Liver (tissue), 9 donors: Measurements from ENCODE around the gene LEAP2. TPM values are rescaled to one million over a fixed set of nuclear protein-coding genes. Genes with fewer than 3 reads are reported as not detected.

Experiments used
- DNase-seq: peaks from one replicate; pipeline ENCODE4 v3.0.0-alpha.2; 2017; ENCODE audit warnings: low spot score
- H3K27ac ChIP-seq, 2 donors: one replicate each; pipeline ENCODE4 v1.7.0; 2013; ENCODE audit warnings: inconsistent platforms in 2 of 2, low read length in 2 of 2, control low read depth in 1 of 2, low read depth in 1 of 2, mild to moderate bottlenecking in 1 of 2
- H3K27me3 ChIP-seq, 4 donors: one replicate each; pipeline versions ENCODE4 v1.6.1 to v1.7.0; 2013; ENCODE audit warnings: low read length in 3 of 4, inconsistent platforms in 1 of 4, mild to moderate bottlenecking in 1 of 4, moderate library complexity in 1 of 4; ENCODE audit not compliant: control insufficient read depth in 4 of 4, insufficient read depth in 4 of 4
- H3K36me3 ChIP-seq, 4 donors: one replicate each; pipeline versions ENCODE4 v1.6.1 to v1.7.0; 2013; ENCODE audit warnings: low read length in 3 of 4, mild to moderate bottlenecking in 3 of 4, low read depth in 1 of 4, moderate library complexity in 1 of 4; ENCODE audit not compliant: control insufficient read depth in 4 of 4, insufficient read depth in 3 of 4
- H3K4me1 ChIP-seq, 4 donors: one replicate each; pipeline versions ENCODE4 v1.6.1 to v1.7.0; 2013; ENCODE audit warnings: low read length in 3 of 4, mild to moderate bottlenecking in 3 of 4, moderate library complexity in 1 of 4; ENCODE audit not compliant: control insufficient read depth in 4 of 4, insufficient read depth in 4 of 4
- H3K4me3 ChIP-seq, 3 donors: one replicate each; pipeline versions ENCODE4 v1.6.1 to v1.7.0; 2013; ENCODE audit warnings: low read length in 3 of 3, control low read depth in 1 of 3, low read depth in 1 of 3, mild to moderate bottlenecking in 1 of 3
- H3K9ac ChIP-seq, 2 donors: one replicate each; pipeline ENCODE4 v1.7.0; 2013; ENCODE audit warnings: low read length in 2 of 2, mild to moderate bottlenecking in 2 of 2, moderate library complexity in 2 of 2, control low read depth in 1 of 2, low read depth in 1 of 2
- H3K9me3 ChIP-seq, 4 donors: one replicate each; pipeline versions ENCODE4 v1.6.1 to v1.7.0; 2013; ENCODE audit warnings: low read length in 3 of 4; ENCODE audit not compliant: control insufficient read depth in 4 of 4
- EGR1 ChIP-seq, 2 donors: IDR thresholded peaks; 2 replicates each; pipeline ENCODE4 v1.6.1; 2016 to 2018; ENCODE audit warnings: antibody characterized with exemption in 2 of 2, low read depth in 2 of 2
- FOXA1 ChIP-seq: IDR thresholded peaks from 2 replicates; pipeline ENCODE4 v1.6.1; 2016; ENCODE audit warnings: antibody characterized with exemption
- FOXA2 ChIP-seq: IDR thresholded peaks from 2 replicates; pipeline ENCODE4 v1.6.1; 2016; ENCODE audit warnings: antibody characterized with exemption
- GABPA ChIP-seq, 2 donors: IDR thresholded peaks in 1 of 2; conservative IDR thresholded peaks in 1 of 2; 2 replicates each; pipeline ENCODE4 v1.6.1; 2016; ENCODE audit warnings: antibody characterized with exemption in 2 of 2, mild to moderate bottlenecking in 1 of 2, moderate library complexity in 1 of 2
- HNF4A ChIP-seq, 2 donors: conservative IDR thresholded peaks; 2 replicates each; pipeline ENCODE4 v1.6.1; 2016; ENCODE audit warnings: antibody characterized with exemption in 2 of 2, mild to moderate bottlenecking in 2 of 2
- HNF4G ChIP-seq: IDR thresholded peaks from 2 replicates; pipeline ENCODE4 v1.6.1; 2016; ENCODE audit warnings: antibody characterized with exemption
- JUND ChIP-seq, 2 donors: IDR thresholded peaks; 2 replicates each; pipeline ENCODE4 v1.6.1; 2016; ENCODE audit warnings: antibody characterized with exemption in 2 of 2
- NR2F2 ChIP-seq: IDR thresholded peaks from 2 replicates; pipeline ENCODE4 v1.6.1; 2016; ENCODE audit warnings: antibody characterized with exemption
- RAD21 ChIP-seq, 2 donors: IDR thresholded peaks; 2 replicates each; pipeline ENCODE4 v1.6.1; 2016; ENCODE audit warnings: antibody characterized with exemption in 2 of 2, mild to moderate bottlenecking in 2 of 2
- RXRA ChIP-seq, 2 donors: IDR thresholded peaks; 2 replicates each; pipeline ENCODE4 v1.6.1; 2017 to 2018; ENCODE audit warnings: antibody characterized with exemption in 2 of 2, mild to moderate bottlenecking in 1 of 2
- SP1 ChIP-seq: IDR thresholded peaks from 2 replicates; pipeline ENCODE4 v1.6.1; 2018; ENCODE audit warnings: antibody characterized with exemption, mild to moderate bottlenecking
- TAF1 ChIP-seq: conservative IDR thresholded peaks from 2 replicates; pipeline ENCODE4 v1.6.1; 2016; ENCODE audit warnings: antibody characterized with exemption, mild to moderate bottlenecking
- YY1 ChIP-seq: IDR thresholded peaks from 2 replicates; pipeline ENCODE4 v1.6.1; 2016; ENCODE audit warnings: antibody characterized with exemption, mild to moderate bottlenecking
- WGBS: extraction: QIAGEN DNeasy Blood & Tissue Kit; methylation state at CpG from one replicate; pipeline ENCODE4 v1.1.7; 2013; 5-methylcytosine and 5-hydroxymethylcytosine counted together
- polyA plus RNA-seq, 2 donors: library from polyadenylated mRNA; stranded (reverse) in 1 of 2; unstranded in 1 of 2; fragments of 200-250 nt in 1 of 2; fragments of >200 nt in 1 of 2; fragmentation: Nextera tagmentation in 1 of 2; extraction: Ambion mirVana in 1 of 2; gene quantifications; one replicate each; pipeline versions ENCODE4 v1.2.1 to v1.2.3, GENCODE V29; 2013 to 2015
- total RNA-seq, 2 donors: library from RNA; depleted of rRNA; stranded (reverse); fragments of >200 nt; gene quantifications; one replicate each; pipeline ENCODE4 v1.2.3, GENCODE V29; 2014
- TF ChIP-seq, protein P1 (sequence below): IDR thresholded peaks from 2 replicates; pipeline ENCODE4 v1.6.1; 2016; ENCODE audit warnings: antibody characterized with exemption, mild to moderate bottlenecking
- TF ChIP-seq, protein P2 (sequence below): IDR thresholded peaks from 2 replicates; pipeline ENCODE4 v1.6.1; 2016; ENCODE audit warnings: antibody characterized with exemption
- TF ChIP-seq, protein P3 (sequence below): IDR thresholded peaks from 2 replicates; pipeline ENCODE4 v1.6.1; 2016; ENCODE audit warnings: antibody characterized with exemption
- TF ChIP-seq, protein P4 (sequence below): fragments of 150-350 bp; IDR thresholded peaks from 2 replicates; pipeline ENCODE4 v1.5.1; 2017; ENCODE audit warnings: improper control_type of control experiment, low read depth, low read length; ENCODE audit not compliant: missing input control
- TF ChIP-seq, protein P5 (sequence below): IDR thresholded peaks from 2 replicates; pipeline ENCODE4 v1.6.1; 2016; ENCODE audit warnings: antibody characterized with exemption
- donor health status: healthy.
- donor health status: healthy.
- donor health status: healthy.
- donor health status: healthy.
- donor health status: healthy.

Gene LEAP2
- total and polyA plus RNA-seq, 4 donors = 12.0 to 736 (median 62.4) TPM

DNA sequence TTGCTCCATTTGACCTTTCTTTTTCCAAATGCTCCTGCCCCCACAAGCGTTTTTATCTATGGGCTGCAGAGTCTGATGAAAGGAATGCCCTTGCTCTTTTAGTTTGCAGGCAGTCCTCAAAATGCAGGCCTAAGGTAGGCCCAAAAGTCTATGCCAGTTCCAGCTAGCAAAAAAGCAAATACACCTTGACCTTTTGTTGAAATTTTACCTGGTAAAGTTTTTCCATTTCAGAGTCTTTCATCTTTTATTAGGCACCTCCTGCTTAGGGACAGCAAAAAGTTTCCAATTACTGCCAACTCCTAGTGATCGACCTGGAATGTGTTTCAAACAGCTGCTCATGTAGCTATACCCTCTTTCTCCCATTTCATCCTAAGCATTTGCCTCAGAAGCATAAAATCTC lies 2.7 kb upstream of the LEAP2 start:
- WGBS = 44% methylated on average over 2 of the region's 2 CpGs
- Histone ChIP-seq H3K9ac (peak overlapping the region in 1 of 2 donors; percentile 59), H3K36me3 (peaks cover 4 to 23% (median 11%) of the 10 kb centered on the region in 4 donors), H3K9me3 (no peaks in the 10 kb centered on the region), H3K27me3 (no peaks in the 10 kb centered on the region), H3K4me1 (peaks cover 15 to 55% (median 35%) of the 10 kb centered on the region in 4 donors), H3K27ac (peak overlapping the region; percentile 87 to 97), H3K4me3 (no peak overlapping the region)
- no peak for DNase-seq
- TF ChIP-seq, protein P1, sequence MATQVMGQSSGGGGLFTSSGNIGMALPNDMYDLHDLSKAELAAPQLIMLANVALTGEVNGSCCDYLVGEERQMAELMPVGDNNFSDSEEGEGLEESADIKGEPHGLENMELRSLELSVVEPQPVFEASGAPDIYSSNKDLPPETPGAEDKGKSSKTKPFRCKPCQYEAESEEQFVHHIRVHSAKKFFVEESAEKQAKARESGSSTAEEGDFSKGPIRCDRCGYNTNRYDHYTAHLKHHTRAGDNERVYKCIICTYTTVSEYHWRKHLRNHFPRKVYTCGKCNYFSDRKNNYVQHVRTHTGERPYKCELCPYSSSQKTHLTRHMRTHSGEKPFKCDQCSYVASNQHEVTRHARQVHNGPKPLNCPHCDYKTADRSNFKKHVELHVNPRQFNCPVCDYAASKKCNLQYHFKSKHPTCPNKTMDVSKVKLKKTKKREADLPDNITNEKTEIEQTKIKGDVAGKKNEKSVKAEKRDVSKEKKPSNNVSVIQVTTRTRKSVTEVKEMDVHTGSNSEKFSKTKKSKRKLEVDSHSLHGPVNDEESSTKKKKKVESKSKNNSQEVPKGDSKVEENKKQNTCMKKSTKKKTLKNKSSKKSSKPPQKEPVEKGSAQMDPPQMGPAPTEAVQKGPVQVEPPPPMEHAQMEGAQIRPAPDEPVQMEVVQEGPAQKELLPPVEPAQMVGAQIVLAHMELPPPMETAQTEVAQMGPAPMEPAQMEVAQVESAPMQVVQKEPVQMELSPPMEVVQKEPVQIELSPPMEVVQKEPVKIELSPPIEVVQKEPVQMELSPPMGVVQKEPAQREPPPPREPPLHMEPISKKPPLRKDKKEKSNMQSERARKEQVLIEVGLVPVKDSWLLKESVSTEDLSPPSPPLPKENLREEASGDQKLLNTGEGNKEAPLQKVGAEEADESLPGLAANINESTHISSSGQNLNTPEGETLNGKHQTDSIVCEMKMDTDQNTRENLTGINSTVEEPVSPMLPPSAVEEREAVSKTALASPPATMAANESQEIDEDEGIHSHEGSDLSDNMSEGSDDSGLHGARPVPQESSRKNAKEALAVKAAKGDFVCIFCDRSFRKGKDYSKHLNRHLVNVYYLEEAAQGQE = peak; percentile 84
- TF ChIP-seq GABPA (IDR thresholded peaks at IDR 0.05 in 1 of 2, conservative IDR thresholded peaks at IDR 0.05 in 1 of 2) (peak in 1 of 2 donors; percentile 28), FOXA1 (no peak), SP1 (peak; percentile 80), HNF4G (peak; percentile 54), RAD21 (IDR thresholded peaks at IDR 0.05) (peak; percentile 34 to 36), EGR1 (IDR thresholded peaks at IDR 0.05; ENCODE audit: low read depth in 2 of 2) (peak; percentile 54 to 67), RXRA (IDR thresholded peaks at IDR 0.05) (peak; percentile 76 to 86), JUND (IDR thresholded peaks at IDR 0.05) (peak; percentile 40 to 57), YY1 (peak; percentile 64), NR2F2 (peak; percentile 77), FOXA2 (no peak), HNF4A (conservative IDR thresholded peaks at IDR 0.05) (peak; percentile 72 to 73), TAF1 (peak; percentile 45)
- TF ChIP-seq, protein P2, sequence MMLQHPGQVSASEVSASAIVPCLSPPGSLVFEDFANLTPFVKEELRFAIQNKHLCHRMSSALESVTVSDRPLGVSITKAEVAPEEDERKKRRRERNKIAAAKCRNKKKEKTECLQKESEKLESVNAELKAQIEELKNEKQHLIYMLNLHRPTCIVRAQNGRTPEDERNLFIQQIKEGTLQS = no peak
- TF ChIP-seq, protein P3, sequence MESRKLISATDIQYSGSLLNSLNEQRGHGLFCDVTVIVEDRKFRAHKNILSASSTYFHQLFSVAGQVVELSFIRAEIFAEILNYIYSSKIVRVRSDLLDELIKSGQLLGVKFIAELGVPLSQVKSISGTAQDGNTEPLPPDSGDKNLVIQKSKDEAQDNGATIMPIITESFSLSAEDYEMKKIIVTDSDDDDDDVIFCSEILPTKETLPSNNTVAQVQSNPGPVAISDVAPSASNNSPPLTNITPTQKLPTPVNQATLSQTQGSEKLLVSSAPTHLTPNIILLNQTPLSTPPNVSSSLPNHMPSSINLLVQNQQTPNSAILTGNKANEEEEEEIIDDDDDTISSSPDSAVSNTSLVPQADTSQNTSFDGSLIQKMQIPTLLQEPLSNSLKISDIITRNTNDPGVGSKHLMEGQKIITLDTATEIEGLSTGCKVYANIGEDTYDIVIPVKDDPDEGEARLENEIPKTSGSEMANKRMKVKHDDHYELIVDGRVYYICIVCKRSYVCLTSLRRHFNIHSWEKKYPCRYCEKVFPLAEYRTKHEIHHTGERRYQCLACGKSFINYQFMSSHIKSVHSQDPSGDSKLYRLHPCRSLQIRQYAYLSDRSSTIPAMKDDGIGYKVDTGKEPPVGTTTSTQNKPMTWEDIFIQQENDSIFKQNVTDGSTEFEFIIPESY = peak; percentile 29
- TF ChIP-seq, protein P4, sequence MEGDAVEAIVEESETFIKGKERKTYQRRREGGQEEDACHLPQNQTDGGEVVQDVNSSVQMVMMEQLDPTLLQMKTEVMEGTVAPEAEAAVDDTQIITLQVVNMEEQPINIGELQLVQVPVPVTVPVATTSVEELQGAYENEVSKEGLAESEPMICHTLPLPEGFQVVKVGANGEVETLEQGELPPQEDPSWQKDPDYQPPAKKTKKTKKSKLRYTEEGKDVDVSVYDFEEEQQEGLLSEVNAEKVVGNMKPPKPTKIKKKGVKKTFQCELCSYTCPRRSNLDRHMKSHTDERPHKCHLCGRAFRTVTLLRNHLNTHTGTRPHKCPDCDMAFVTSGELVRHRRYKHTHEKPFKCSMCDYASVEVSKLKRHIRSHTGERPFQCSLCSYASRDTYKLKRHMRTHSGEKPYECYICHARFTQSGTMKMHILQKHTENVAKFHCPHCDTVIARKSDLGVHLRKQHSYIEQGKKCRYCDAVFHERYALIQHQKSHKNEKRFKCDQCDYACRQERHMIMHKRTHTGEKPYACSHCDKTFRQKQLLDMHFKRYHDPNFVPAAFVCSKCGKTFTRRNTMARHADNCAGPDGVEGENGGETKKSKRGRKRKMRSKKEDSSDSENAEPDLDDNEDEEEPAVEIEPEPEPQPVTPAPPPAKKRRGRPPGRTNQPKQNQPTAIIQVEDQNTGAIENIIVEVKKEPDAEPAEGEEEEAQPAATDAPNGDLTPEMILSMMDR = no peak
- TF ChIP-seq, protein P5, sequence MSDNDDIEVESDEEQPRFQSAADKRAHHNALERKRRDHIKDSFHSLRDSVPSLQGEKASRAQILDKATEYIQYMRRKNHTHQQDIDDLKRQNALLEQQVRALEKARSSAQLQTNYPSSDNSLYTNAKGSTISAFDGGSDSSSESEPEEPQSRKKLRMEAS = peak; percentile 29
